Stimulated activated CD8-positive, alpha-beta memory T cell treated with anti-CD3 and anti-CD28 coated beads, Interleukin-2, amount 100 ng/mL, for 1 hour (primary cell): Measurements from ENCODE around the gene YIPF4.
"Not testable (repeated sequence)": the region's sequence is repeated elsewhere in the genome, so short reads cannot be mapped to it uniquely, and the experiment has no call there.

Source experiments
- DNase-seq, 2 donors: peaks; one replicate each; pipeline ENCODE4 v3.0.0-alpha.2; 2020; ENCODE audit warnings: low read depth in 2 of 2

Gene YIPF4

GRCh38 chr2:32289165-32289999, 11.7 kb downstream of the YIPF4 start:
- no peak for DNase-seq

- DNase-seq = no peak
Observed at GRCh38 chr2:32290000-32290339, 12.3 kb downstream of the YIPF4 start.

GRCh38 chr2:32291746-32292145, 14.0 kb downstream of the YIPF4 start:
- DNase-seq = no peak

GRCh38 chr2:32293493-32293892, 15.8 kb downstream of the YIPF4 start:
- DNase-seq = not testable (repeated sequence)

- DNase-seq = not testable (repeated sequence)
Observed at GRCh38 chr2:32293966-32294562, 16.4 kb downstream of the YIPF4 start.

- no peak for DNase-seq
Observed at GRCh38 chr2:32310577-32310976, 32.9 kb downstream of the YIPF4 start.

- DNase-seq = no peak
Observed at GRCh38 chr2:32314886-32315285, 37.2 kb downstream of the YIPF4 start.

GRCh38 chr2:32328679-32329078, 51.0 kb downstream of the YIPF4 start:
- not testable (repeated sequence) for DNase-seq

- DNase-seq = not testable (repeated sequence)
Observed at GRCh38 chr2:32329180-32329980, 51.7 kb downstream of the YIPF4 start.

GRCh38 chr2:32330136-32330535, 52.4 kb downstream of the YIPF4 start:
- DNase-seq = no peak

GRCh38 chr2:32342801-32343200, 65.1 kb downstream of the YIPF4 start:
- DNase-seq = no peak

GRCh38 chr2:32350797-32351196, 73.1 kb downstream of the YIPF4 start:
- DNase-seq = not testable (repeated sequence)

- no peak for DNase-seq
Observed at GRCh38 chr2:32355976-32356680, 78.4 kb downstream of the YIPF4 start.

- DNase-seq = peak; percentile 84 to 85
Observed at GRCh38 chr2:32356681-32357317, 79.1 kb downstream of the YIPF4 start, which contains the start of gene BIRC6. BIRC6 (plus strand) TSS chr2:32357023; CDS start chr2:32357162, 139 bp downstream.

GRCh38 chr2:32357318-32358110, 79.8 kb downstream of the YIPF4 start:
- DNase-seq = peak; percentile 2 to 4

- DNase-seq = no peak
Observed at GRCh38 chr2:32358111-32358482, 80.4 kb downstream of the YIPF4 start.

- no peak for DNase-seq
Observed at GRCh38 chr2:32360416-32360815, 82.7 kb downstream of the YIPF4 start.

GRCh38 chr2:32362997-32363396, 85.3 kb downstream of the YIPF4 start:
- not testable (repeated sequence) for DNase-seq

GRCh38 chr2:32363597-32363996, 85.9 kb downstream of the YIPF4 start:
- DNase-seq = no peak

GRCh38 chr2:32364290-32364689, 86.6 kb downstream of the YIPF4 start:
- DNase-seq = not testable (repeated sequence)
